OCI-LY1 (cell line): ENCODE data around the gene EPB41.

Experiments
- CTCF ChIP-seq: fragments of 200-600 bp; sonication (generic), shearing (Covaris generic); IDR thresholded peaks from 2 replicates; pipeline ENCODE4 v1.5.1; 2017; ENCODE audit warnings: mild to moderate bottlenecking, antibody characterized with exemption, low read length, moderate library complexity, mixed read lengths
- EZH2 ChIP-seq: fragments of 200-600 bp; sonication (generic), shearing (Covaris generic); IDR thresholded peaks from 2 replicates; pipeline ENCODE4 v1.8.0; 2017; ENCODE audit warnings: borderline replicate concordance, mixed run types, mild to moderate bottlenecking, antibody characterized with exemption, low read length, moderate library complexity, mixed read lengths

GRCh38 chr1:28869952-28870351 lies 44.4 kb upstream of the EPB41 start:
- TF ChIP-seq EZH2: no peak
- TF ChIP-seq CTCF: no peak
